ENCODE data around the gene MPPED2.

- TF ChIP-seq, protein P1, sequence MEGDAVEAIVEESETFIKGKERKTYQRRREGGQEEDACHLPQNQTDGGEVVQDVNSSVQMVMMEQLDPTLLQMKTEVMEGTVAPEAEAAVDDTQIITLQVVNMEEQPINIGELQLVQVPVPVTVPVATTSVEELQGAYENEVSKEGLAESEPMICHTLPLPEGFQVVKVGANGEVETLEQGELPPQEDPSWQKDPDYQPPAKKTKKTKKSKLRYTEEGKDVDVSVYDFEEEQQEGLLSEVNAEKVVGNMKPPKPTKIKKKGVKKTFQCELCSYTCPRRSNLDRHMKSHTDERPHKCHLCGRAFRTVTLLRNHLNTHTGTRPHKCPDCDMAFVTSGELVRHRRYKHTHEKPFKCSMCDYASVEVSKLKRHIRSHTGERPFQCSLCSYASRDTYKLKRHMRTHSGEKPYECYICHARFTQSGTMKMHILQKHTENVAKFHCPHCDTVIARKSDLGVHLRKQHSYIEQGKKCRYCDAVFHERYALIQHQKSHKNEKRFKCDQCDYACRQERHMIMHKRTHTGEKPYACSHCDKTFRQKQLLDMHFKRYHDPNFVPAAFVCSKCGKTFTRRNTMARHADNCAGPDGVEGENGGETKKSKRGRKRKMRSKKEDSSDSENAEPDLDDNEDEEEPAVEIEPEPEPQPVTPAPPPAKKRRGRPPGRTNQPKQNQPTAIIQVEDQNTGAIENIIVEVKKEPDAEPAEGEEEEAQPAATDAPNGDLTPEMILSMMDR (IDR thresholded peaks at IDR 0.05; ENCODE audit: low read length): no peak
- TF ChIP-seq EZH2 (optimal IDR thresholded peaks at IDR 0.05; ENCODE audit: low read depth, low read length) (no peak), EZH2phosphoT487 (IDR thresholded peaks at IDR 0.05; ENCODE audit: low read length) (no peak)
These were observed 8.7 kb upstream of the MPPED2 start for GRCh38 chr11:30594646-30595411.
